H1 (cell line): ENCODE measurements around the gene KCNJ10. TPM values are rescaled to one million over a fixed set of nuclear protein-coding genes. Genes with fewer than 3 reads are reported as not detected.

ENCODE experiments used
- polyA plus RNA-seq, 7 experiments: library from polyadenylated mRNA; depleted of rRNA in 3 of 7; stranded (reverse) in 5 of 7; unstranded in 2 of 7; fragments of >200 nt in 5 of 7; fragments of 200-250 nt in 2 of 7; gene quantifications; 1 replicate in 5 of 7; 2 replicates in 1 of 7; 4 replicates in 1 of 7; pipeline versions ENCODE4 v1.2.1 to v1.2.3, GENCODE V29; 2011 to 2013; ENCODE audit warnings: missing spikeins in 2 of 7, mixed read lengths in 2 of 7
- total RNA-seq: library from RNA; stranded (reverse); fragmentation: NEBNext Ultra II Directional; extraction: Animal tissue kit (Norgen Biotek cat#: 25700); gene quantifications from 2 replicates; pipeline ENCODE4 v1.2.1, GENCODE V29; 2021
- TF ChIP-seq, protein P1 (sequence below): fragments of 300-600 bp; sonication (generic); IDR thresholded peaks from 2 replicates; pipeline ENCODE4 v1.7.1; 2012; ENCODE audit warnings: low read length, moderate library complexity, mild to moderate bottlenecking, inconsistent platforms; ENCODE audit not compliant: insufficient replicate concordance

Gene KCNJ10
- total and polyA plus RNA-seq, 2 of the 8 experiments (the other 6 are each of a cell fraction or from before 2014, with no cell fraction given), result 1.7 to 2.4 TPM

DNA sequence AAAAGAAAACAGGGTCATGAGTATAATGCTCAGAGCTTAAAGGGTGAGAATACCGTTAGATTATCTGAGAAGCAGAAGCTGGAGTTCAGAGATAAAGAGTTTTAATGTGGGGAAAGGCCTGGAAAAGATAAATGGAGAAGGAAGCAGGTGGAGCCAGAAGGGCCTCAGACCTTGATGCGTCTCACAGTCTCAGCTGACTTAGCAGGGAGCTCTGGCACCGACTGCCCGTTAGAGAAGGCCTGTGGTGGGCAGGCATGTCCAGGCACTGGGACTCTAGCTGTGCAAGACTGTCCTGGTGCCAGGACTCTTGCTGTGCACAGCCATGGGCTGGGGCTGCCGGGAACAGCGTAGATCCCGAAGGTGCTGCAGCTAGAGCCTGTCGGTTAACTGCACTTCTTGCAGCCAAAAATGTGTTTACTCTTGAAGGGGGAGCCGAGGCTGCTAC lies 112.1 kb downstream of the KCNJ10 start (continued):
- TF ChIP-seq, protein P1, sequence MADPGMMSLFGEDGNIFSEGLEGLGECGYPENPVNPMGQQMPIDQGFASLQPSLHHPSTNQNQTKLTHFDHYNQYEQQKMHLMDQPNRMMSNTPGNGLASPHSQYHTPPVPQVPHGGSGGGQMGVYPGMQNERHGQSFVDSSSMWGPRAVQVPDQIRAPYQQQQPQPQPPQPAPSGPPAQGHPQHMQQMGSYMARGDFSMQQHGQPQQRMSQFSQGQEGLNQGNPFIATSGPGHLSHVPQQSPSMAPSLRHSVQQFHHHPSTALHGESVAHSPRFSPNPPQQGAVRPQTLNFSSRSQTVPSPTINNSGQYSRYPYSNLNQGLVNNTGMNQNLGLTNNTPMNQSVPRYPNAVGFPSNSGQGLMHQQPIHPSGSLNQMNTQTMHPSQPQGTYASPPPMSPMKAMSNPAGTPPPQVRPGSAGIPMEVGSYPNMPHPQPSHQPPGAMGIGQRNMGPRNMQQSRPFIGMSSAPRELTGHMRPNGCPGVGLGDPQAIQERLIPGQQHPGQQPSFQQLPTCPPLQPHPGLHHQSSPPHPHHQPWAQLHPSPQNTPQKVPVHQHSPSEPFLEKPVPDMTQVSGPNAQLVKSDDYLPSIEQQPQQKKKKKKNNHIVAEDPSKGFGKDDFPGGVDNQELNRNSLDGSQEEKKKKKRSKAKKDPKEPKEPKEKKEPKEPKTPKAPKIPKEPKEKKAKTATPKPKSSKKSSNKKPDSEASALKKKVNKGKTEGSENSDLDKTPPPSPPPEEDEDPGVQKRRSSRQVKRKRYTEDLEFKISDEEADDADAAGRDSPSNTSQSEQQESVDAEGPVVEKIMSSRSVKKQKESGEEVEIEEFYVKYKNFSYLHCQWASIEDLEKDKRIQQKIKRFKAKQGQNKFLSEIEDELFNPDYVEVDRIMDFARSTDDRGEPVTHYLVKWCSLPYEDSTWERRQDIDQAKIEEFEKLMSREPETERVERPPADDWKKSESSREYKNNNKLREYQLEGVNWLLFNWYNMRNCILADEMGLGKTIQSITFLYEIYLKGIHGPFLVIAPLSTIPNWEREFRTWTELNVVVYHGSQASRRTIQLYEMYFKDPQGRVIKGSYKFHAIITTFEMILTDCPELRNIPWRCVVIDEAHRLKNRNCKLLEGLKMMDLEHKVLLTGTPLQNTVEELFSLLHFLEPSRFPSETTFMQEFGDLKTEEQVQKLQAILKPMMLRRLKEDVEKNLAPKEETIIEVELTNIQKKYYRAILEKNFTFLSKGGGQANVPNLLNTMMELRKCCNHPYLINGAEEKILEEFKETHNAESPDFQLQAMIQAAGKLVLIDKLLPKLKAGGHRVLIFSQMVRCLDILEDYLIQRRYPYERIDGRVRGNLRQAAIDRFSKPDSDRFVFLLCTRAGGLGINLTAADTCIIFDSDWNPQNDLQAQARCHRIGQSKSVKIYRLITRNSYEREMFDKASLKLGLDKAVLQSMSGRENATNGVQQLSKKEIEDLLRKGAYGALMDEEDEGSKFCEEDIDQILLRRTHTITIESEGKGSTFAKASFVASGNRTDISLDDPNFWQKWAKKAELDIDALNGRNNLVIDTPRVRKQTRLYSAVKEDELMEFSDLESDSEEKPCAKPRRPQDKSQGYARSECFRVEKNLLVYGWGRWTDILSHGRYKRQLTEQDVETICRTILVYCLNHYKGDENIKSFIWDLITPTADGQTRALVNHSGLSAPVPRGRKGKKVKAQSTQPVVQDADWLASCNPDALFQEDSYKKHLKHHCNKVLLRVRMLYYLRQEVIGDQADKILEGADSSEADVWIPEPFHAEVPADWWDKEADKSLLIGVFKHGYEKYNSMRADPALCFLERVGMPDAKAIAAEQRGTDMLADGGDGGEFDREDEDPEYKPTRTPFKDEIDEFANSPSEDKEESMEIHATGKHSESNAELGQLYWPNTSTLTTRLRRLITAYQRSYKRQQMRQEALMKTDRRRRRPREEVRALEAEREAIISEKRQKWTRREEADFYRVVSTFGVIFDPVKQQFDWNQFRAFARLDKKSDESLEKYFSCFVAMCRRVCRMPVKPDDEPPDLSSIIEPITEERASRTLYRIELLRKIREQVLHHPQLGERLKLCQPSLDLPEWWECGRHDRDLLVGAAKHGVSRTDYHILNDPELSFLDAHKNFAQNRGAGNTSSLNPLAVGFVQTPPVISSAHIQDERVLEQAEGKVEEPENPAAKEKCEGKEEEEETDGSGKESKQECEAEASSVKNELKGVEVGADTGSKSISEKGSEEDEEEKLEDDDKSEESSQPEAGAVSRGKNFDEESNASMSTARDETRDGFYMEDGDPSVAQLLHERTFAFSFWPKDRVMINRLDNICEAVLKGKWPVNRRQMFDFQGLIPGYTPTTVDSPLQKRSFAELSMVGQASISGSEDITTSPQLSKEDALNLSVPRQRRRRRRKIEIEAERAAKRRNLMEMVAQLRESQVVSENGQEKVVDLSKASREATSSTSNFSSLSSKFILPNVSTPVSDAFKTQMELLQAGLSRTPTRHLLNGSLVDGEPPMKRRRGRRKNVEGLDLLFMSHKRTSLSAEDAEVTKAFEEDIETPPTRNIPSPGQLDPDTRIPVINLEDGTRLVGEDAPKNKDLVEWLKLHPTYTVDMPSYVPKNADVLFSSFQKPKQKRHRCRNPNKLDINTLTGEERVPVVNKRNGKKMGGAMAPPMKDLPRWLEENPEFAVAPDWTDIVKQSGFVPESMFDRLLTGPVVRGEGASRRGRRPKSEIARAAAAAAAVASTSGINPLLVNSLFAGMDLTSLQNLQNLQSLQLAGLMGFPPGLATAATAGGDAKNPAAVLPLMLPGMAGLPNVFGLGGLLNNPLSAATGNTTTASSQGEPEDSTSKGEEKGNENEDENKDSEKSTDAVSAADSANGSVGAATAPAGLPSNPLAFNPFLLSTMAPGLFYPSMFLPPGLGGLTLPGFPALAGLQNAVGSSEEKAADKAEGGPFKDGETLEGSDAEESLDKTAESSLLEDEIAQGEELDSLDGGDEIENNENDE, result no peak
